GM12878 (cell line): ENCODE measurements around the gene DLG2. TPM values are rescaled to one million over a fixed set of nuclear protein-coding genes. Genes with fewer than 3 reads are reported as not detected.
A peak's percentile ranks its signal among the peaks of the same experiment; 100 is the strongest.

Source experiments
- ATF2 ChIP-seq: IDR thresholded peaks from 2 replicates; pipeline ENCODE4 v1.6.1; 2012; ENCODE audit warnings: low read length, inconsistent platforms
- BCL11A ChIP-seq: IDR thresholded peaks from 2 replicates; pipeline ENCODE4 v1.6.1; 2011; ENCODE audit warnings: low read depth, low read length
- BRCA1 ChIP-seq: IDR thresholded peaks from 2 replicates; pipeline ENCODE4 v1.6.1; 2011; ENCODE audit warnings: low read depth, low read length, improper control_type of control experiment
- EP300 ChIP-seq, 2 experiments: fragments of 150-350 bp in 1 of 2; IDR thresholded peaks; 2 replicates each; pipeline ENCODE4 v1.6.1; 2011 to 2012; ENCODE audit warnings: low read depth in 2 of 2, low read length in 2 of 2, borderline replicate concordance in 1 of 2, improper control_type of control experiment in 1 of 2, inconsistent platforms in 1 of 2; ENCODE audit not compliant: control insufficient read depth in 1 of 2
- ETV6 ChIP-seq, 2 experiments: fragments of 450-650 bp in 1 of 2; IDR thresholded peaks in 1 of 2; conservative IDR thresholded peaks in 1 of 2; 2 replicates each; pipeline ENCODE4 v1.6.1; 2014; ENCODE audit warnings: antibody characterized with exemption in 1 of 2, borderline replicate concordance in 1 of 2, low read depth in 1 of 2, mild to moderate bottlenecking in 1 of 2, moderate library complexity in 1 of 2
- FOS ChIP-seq: IDR thresholded peaks from 3 replicates; pipeline ENCODE4 v1.6.1; 2011; ENCODE audit warnings: borderline replicate concordance; ENCODE audit not compliant: insufficient read length; ENCODE audit errors: extremely low read depth
- FOXM1 ChIP-seq: IDR thresholded peaks from 2 replicates; pipeline ENCODE4 v1.6.1; 2012; ENCODE audit warnings: low read depth, mild to moderate bottlenecking, inconsistent platforms, low read length, moderate library complexity
- GABPA ChIP-seq: IDR thresholded peaks from 2 replicates; pipeline ENCODE4 v1.6.1; 2014; ENCODE audit warnings: antibody characterized with exemption, low read depth, mild to moderate bottlenecking, inconsistent platforms
- IRF4 ChIP-seq: IDR thresholded peaks from 2 replicates; pipeline ENCODE4 v1.6.1; 2011; ENCODE audit warnings: low read depth, low read length
- NR2C2 ChIP-seq: IDR thresholded peaks from 2 replicates; pipeline ENCODE4 v1.6.1; 2011; ENCODE audit warnings: borderline replicate concordance, low read depth; ENCODE audit not compliant: control insufficient read depth, insufficient read length
- REST ChIP-seq: IDR thresholded peaks from 2 replicates; pipeline ENCODE4 v1.6.1; 2012; ENCODE audit warnings: mild to moderate bottlenecking, low read depth, low read length
- TCF7 ChIP-seq: IDR thresholded peaks from 2 replicates; pipeline ENCODE4 v1.6.1; 2014; ENCODE audit warnings: antibody characterized with exemption, borderline replicate concordance
- USF2 ChIP-seq: IDR thresholded peaks from 2 replicates; pipeline ENCODE4 v1.6.1; 2011; ENCODE audit warnings: low read depth, low read length, improper control_type of control experiment, borderline replicate concordance
- ZBED1 ChIP-seq: IDR thresholded peaks from 2 replicates; pipeline ENCODE4 v1.6.1; 2016; ENCODE audit warnings: borderline replicate concordance
- polyA plus RNA-seq, 11 experiments: library from polyadenylated mRNA; depleted of rRNA in 4 of 11; unstranded in 6 of 11; stranded (reverse) in 5 of 11; fragments of >200 nt; fragmentation: Nextera tagmentation in 4 of 11; fragmentation: Illumina TruSeq in 1 of 11; extraction: Ambion mirVana in 4 of 11; extraction: Trizol in 1 of 11; gene quantifications; 1 replicate in 1 of 11; 2 replicates in 10 of 11; pipeline versions ENCODE4 v1.2.1 to v1.2.3, GENCODE V29; 2011 to 2016; ENCODE audit warnings: inconsistent platforms in 2 of 11, missing spikeins in 2 of 11, low read depth in 1 of 11
- total RNA-seq, 4 experiments: library from RNA; depleted of rRNA in 3 of 4; stranded (reverse); fragments of >200 nt in 3 of 4; fragmentation: Illumina TruSeq in 1 of 4; extraction: Trizol in 1 of 4; gene quantifications; 2 replicates each; pipeline versions ENCODE4 v1.2.1 to v1.2.3, GENCODE V29; 2013 to 2021

Gene DLG2
- total and polyA plus RNA-seq, 10 of the 15 experiments (the other 5 are each of a cell fraction or from before 2014, with no cell fraction given) = 0.09 to 0.98 (median 0.35) TPM

- no peak for TF ChIP-seq NR2C2
- TF ChIP-seq ETV6 (conservative IDR thresholded peaks at IDR 0.05 in 1 of 2, IDR thresholded peaks at IDR 0.05 in 1 of 2; ENCODE audit: borderline replicate concordance in 1 of 2, low read depth in 1 of 2) = peak in 1 of 2 experiments; percentile 88; a peak in 2 of 4 replicates
- peak; percentile 69; the same call in 1 of the 2 replicates for TF ChIP-seq IRF4
- 0 out of 2 replicates have a peak, but pooled peaks have one; percentile 37 for TF ChIP-seq GABPA
- TF ChIP-seq REST = no peak
- TF ChIP-seq BCL11A = 0 out of 2 replicates have a peak, but pooled peaks have one; percentile 17
- peak in 1 of 2 experiments; percentile 42; a peak in 1 of 4 replicates for TF ChIP-seq EP300 (IDR thresholded peaks at IDR 0.05; ENCODE audit: borderline replicate concordance in 1 of 2, control insufficient read depth in 1 of 2, low read depth in 2 of 2, low read length in 2 of 2)
- no peak for TF ChIP-seq USF2
- no peak for TF ChIP-seq BRCA1
- peak; percentile 76 for TF ChIP-seq ATF2
- no peak for TF ChIP-seq FOS
- peak; percentile 33; the same call in 1 of the 2 replicates for TF ChIP-seq TCF7
- TF ChIP-seq ZBED1 = peak; percentile 47; the same call in 1 of the 2 replicates
- TF ChIP-seq FOXM1 = peak; percentile 67; the same call in 1 of the 2 replicates
Measured at GRCh38 chr11:83583757-83584366, 2043.3 kb downstream of the DLG2 start (continued).
